ENCODE results near the gene P4HTM. TPM values are rescaled to one million over a fixed set of nuclear protein-coding genes. Genes with fewer than 3 reads are reported as not detected.

The P4HTM gene
- total RNA-seq, 1 donor from 2014 or later: 35.9 TPM

GRCh38 chr3:48983096-48983495 lies 6.9 kb upstream of the P4HTM start:
- no peak for DNase-seq (ENCODE audit: low read depth)

GRCh38 chr3:48984663-48985062 lies 5.4 kb upstream of the P4HTM start:
- no peak for DNase-seq (ENCODE audit: low read depth)

GRCh38 chr3:48985831-48986376 lies 4.1 kb upstream of the P4HTM start:
- DNase-seq (ENCODE audit: low read depth): no peak

GRCh38 chr3:48989126-48989795 lies 780 bp upstream of the P4HTM start:
- DNase-seq (ENCODE audit: low read depth): no peak

GRCh38 chr3:48990636-48991469 lies 812 bp downstream of the P4HTM start:
- DNase-seq (ENCODE audit: low read depth): peak; percentile 53

GRCh38 chr3:48991851-48992545 lies 2.0 kb downstream of the P4HTM start:
- no peak for DNase-seq (ENCODE audit: low read depth)

- DNase-seq (ENCODE audit: low read depth): no peak
Observed at GRCh38 chr3:48993834-48994233, 3.8 kb downstream of the P4HTM start.

- no peak for DNase-seq (ENCODE audit: low read depth)
Observed at GRCh38 chr3:48996640-48997039, 6.6 kb downstream of the P4HTM start.

- no peak for DNase-seq (ENCODE audit: low read depth)
Observed at GRCh38 chr3:48997102-48997635, 7.1 kb downstream of the P4HTM start.

- no peak for DNase-seq (ENCODE audit: low read depth)
Observed at GRCh38 chr3:48997714-48998637, 7.9 kb downstream of the P4HTM start.

GRCh38 chr3:48999085-48999858 lies 9.2 kb downstream of the P4HTM start:
- no peak for DNase-seq (ENCODE audit: low read depth)

- DNase-seq (ENCODE audit: low read depth): no peak
Observed at GRCh38 chr3:49001155-49001554, 11.1 kb downstream of the P4HTM start.

GRCh38 chr3:49004352-49005302 lies 14.6 kb downstream of the P4HTM start:
- no peak for DNase-seq (ENCODE audit: low read depth)

- DNase-seq (ENCODE audit: low read depth): no peak
Observed at GRCh38 chr3:49005303-49005680, 15.3 kb downstream of the P4HTM start.

- DNase-seq (ENCODE audit: low read depth): no peak
Observed at GRCh38 chr3:49005998-49006397, 16.0 kb downstream of the P4HTM start.

- DNase-seq (ENCODE audit: low read depth): peak; percentile 55
Observed at GRCh38 chr3:49006408-49007067, 16.5 kb downstream of the P4HTM start.

- peak; percentile 98 for DNase-seq (ENCODE audit: low read depth)
Observed at GRCh38 chr3:49007068-49007770, 17.2 kb downstream of the P4HTM start, which contains the start of gene WDR6. Gene WDR6, plus strand, starts transcription at chr3:49007391. Its CDS starts 41 bp downstream, at chr3:49007432.
